ENCODE measurements around the gene ACAT1. TPM values are rescaled to one million over a fixed set of nuclear protein-coding genes. Genes with fewer than 3 reads are reported as not detected.

The ACAT1 gene
- total and polyA plus RNA-seq, 10 of the 15 experiments (the other 5 are each of a cell fraction or from before 2014, with no cell fraction given) = 57.1 to 139 (median 91.2) TPM

- Histone ChIP-seq H3K4me3 (no peak overlapping the region), H3K79me2 (ENCODE audit: control insufficient read depth, insufficient read depth, low read length) (no peaks in the 10 kb centered on the region), H3K9me3 (replicated peaks; ENCODE audit: control insufficient read depth, insufficient read depth, low read length) (no peaks in the 10 kb centered on the region), H3K4me1 (ENCODE audit: control insufficient read depth, insufficient read depth, low read length) (peaks cover 11% of the 10 kb centered on the region), H3K4me2 (ENCODE audit: control insufficient read depth, insufficient read depth) (no peak overlapping the region), H3K27ac (ENCODE audit: control insufficient read depth, insufficient read depth) (no peak overlapping the region), H3K36me3 (ENCODE audit: control insufficient read depth in 2 of 2, insufficient read depth in 2 of 2, low read length in 1 of 2) (peaks cover 2 to 6% of the 10 kb centered on the region in 2 experiments; a peak in 3 of 4 replicates), H3K9ac (ENCODE audit: control insufficient read depth, insufficient read depth, low read length) (no peak overlapping the region), H3K27me3 (replicated peaks in 1 of 2; ENCODE audit: control insufficient read depth in 2 of 2, insufficient read depth in 2 of 2, low read length in 1 of 2) (no peaks in the 10 kb centered on the region), H4K20me1 (ENCODE audit: control insufficient read depth, insufficient read depth) (no peaks in the 10 kb centered on the region), H2AFZ (ENCODE audit: control insufficient read depth, low read depth, low read length) (no peak overlapping the region)
- no TSS peak for BruUV-seq (replicated peaks)
- CTCF ChIA-PET = no interaction called here
- in situ Hi-C loops (cut with MboI) = no loop called here
- ATAC-seq (no peak), FAIRE-seq (no peak), DNase-seq (ENCODE audit: low read depth, low spot score) (no peak)
- POLR2A ChIA-PET = no interaction called here
- RAD21 ChIA-PET (ENCODE audit: unreplicated experiment) = no interaction called here
- SMC1A ChIA-PET (ENCODE audit: uncharacterized antibody, unreplicated experiment) = interaction anchor here (0.7 to 1.2 kb wide), 3 partner anchors 13 to 34 kb away, joined by 3 read pairs; no protein-coding TSS in a partner anchor
- intact Hi-C loops (cut with micrococcal nuclease; ENCODE audit: unreplicated experiment) = no loop called here
- 89% methylated on average over 5 of the region's 5 CpGs for WGBS (ENCODE audit: insufficient coverage, insufficient replicate concordance, low lambda C conversion rate, missing lambda C conversion rate)
- TF ChIP-seq ZBTB33 (IDR thresholded peaks at IDR 0.05) = no peak
- TF ChIP-seq ZBTB11 (CRISPR knock-in tag; IDR thresholded peaks at IDR 0.05) = no peak
- TF ChIP-seq NRF1 (conservative IDR thresholded peaks at IDR 0.05; ENCODE audit: low read depth, low read length) = no peak
- no peak for TF ChIP-seq ZBTB4 (CRISPR knock-in tag; IDR thresholded peaks at IDR 0.05)
- TF ChIP-seq ZNF622 (IDR thresholded peaks at IDR 0.05) = no peak
- no peak for TF ChIP-seq GATAD2B (conservative IDR thresholded peaks at IDR 0.05; ENCODE audit: low read depth)
- TF ChIP-seq PAX5 (IDR thresholded peaks at IDR 0.05; ENCODE audit: borderline replicate concordance, low read depth, low read length) = no peak
- no peak for TF ChIP-seq ZNF217 (IDR thresholded peaks at IDR 0.05)
- TF ChIP-seq FOXM1 (IDR thresholded peaks at IDR 0.05; ENCODE audit: low read depth, low read length) = no peak
- no peak for TF ChIP-seq KAT2A (conservative IDR thresholded peaks at IDR 0.05; ENCODE audit: control insufficient read depth, low read depth, low read length)
- no peak for TF ChIP-seq IRF3 (IDR thresholded peaks at IDR 0.05)
- TF ChIP-seq ATF7 (IDR thresholded peaks at IDR 0.05; ENCODE audit: low read depth) = no peak
These were observed 56.2 kb downstream of the ACAT1 start for GRCh38 chr11:108177570-108177969.
